Measurements from ENCODE around the gene STAT6.

STAT6 gene, protein sequence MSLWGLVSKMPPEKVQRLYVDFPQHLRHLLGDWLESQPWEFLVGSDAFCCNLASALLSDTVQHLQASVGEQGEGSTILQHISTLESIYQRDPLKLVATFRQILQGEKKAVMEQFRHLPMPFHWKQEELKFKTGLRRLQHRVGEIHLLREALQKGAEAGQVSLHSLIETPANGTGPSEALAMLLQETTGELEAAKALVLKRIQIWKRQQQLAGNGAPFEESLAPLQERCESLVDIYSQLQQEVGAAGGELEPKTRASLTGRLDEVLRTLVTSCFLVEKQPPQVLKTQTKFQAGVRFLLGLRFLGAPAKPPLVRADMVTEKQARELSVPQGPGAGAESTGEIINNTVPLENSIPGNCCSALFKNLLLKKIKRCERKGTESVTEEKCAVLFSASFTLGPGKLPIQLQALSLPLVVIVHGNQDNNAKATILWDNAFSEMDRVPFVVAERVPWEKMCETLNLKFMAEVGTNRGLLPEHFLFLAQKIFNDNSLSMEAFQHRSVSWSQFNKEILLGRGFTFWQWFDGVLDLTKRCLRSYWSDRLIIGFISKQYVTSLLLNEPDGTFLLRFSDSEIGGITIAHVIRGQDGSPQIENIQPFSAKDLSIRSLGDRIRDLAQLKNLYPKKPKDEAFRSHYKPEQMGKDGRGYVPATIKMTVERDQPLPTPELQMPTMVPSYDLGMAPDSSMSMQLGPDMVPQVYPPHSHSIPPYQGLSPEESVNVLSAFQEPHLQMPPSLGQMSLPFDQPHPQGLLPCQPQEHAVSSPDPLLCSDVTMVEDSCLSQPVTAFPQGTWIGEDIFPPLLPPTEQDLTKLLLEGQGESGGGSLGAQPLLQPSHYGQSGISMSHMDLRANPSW

DNA sequence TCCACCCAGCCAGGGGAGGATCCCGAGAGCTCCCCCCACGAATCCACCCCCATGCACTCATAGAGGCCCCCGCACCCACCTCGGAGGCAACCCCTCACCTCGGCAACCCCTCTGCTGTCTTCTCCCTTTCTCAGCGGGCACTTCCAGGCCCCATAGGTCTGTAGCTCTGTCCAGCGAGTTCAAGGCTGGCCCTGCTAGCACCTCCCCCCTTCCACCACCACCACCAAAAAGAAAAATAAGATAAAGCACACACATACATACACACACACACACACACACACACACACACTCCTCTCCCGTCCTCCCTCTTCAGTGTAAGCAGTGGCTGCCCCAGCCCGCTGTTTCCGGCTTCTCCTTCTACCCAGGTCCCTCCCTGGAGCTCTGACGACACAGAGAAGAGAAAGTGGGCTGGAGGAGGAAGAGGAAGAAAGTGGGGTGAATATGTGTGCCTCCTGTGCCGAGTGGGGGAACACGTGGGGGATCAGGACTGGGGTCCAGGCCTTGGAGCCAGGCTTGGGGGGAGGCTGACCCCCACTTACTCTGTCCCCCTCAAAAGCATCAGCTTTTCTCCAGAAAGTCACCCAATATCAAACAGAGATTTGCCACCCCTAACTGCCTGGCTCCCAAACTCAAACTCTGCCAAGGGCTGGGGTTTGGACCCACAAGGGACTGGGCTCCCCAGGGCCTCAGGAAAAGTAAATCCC, at the start of gene STAT6:
STAT6 (minus strand) TSS at position 332 of the 704 bp plus-strand sequence. CDS start 3,084 bp downstream, outside the sequence.
- peak within 1 kb of the TSS; percentile 98 for H3K4me3 ChIP-seq (ENCODE audit: low read depth, low read length)
- peak; percentile 93 for DNase-seq (ENCODE audit: low read depth)
- TF ChIP-seq, protein P1, sequence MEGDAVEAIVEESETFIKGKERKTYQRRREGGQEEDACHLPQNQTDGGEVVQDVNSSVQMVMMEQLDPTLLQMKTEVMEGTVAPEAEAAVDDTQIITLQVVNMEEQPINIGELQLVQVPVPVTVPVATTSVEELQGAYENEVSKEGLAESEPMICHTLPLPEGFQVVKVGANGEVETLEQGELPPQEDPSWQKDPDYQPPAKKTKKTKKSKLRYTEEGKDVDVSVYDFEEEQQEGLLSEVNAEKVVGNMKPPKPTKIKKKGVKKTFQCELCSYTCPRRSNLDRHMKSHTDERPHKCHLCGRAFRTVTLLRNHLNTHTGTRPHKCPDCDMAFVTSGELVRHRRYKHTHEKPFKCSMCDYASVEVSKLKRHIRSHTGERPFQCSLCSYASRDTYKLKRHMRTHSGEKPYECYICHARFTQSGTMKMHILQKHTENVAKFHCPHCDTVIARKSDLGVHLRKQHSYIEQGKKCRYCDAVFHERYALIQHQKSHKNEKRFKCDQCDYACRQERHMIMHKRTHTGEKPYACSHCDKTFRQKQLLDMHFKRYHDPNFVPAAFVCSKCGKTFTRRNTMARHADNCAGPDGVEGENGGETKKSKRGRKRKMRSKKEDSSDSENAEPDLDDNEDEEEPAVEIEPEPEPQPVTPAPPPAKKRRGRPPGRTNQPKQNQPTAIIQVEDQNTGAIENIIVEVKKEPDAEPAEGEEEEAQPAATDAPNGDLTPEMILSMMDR (IDR thresholded peaks at IDR 0.05; ENCODE audit: insufficient read depth, low read depth, low read length, missing control alignments) = no peak

DNA sequence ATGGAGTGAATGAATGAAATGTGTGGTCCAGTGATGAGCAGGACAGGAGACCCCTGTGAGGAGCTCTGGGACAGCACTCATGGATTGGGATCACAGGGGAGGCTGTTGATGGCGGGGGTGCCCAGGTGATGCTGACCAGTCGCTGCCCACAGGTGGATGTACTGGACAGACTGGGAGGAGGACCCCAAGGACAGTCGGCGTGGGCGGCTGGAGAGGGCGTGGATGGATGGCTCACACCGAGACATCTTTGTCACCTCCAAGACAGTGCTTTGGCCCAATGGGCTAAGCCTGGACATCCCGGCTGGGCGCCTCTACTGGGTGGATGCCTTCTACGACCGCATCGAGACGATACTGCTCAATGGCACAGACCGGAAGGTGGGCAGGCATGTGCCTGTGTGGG, 49.6 kb upstream of the STAT6 start:
- TF ChIP-seq, protein P1 (IDR thresholded peaks at IDR 0.05; ENCODE audit: insufficient read depth, low read depth, low read length, missing control alignments) = no peak
- no peak overlapping the region for H3K4me3 ChIP-seq (ENCODE audit: low read depth, low read length)
- DNase-seq (ENCODE audit: low read depth) = no peak

DNA sequence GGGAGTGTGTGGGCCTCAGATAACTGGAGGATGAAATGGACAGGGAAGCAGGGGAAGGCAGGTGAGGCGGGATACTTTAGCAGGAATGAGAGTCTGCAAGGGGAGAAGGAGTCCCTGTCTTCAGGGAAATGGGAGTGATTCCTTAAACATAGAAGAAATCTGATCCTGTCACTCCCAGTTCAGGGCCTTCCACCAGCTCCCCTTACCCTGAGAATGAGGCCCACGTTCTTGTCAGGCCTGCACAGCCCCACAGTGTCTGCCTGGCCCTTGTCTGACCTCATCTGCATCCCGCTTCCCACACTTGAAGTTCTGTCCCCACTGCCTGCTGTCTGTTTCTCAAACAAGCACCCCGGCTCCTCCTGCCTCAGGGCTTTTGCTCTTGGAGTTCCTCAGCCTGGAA, 48.9 kb upstream of the STAT6 start:
- TF ChIP-seq, protein P1 (IDR thresholded peaks at IDR 0.05; ENCODE audit: insufficient read depth, low read depth, low read length, missing control alignments) = no peak
- no peak overlapping the region for H3K4me3 ChIP-seq (ENCODE audit: low read depth, low read length)
- DNase-seq (ENCODE audit: low read depth) = no peak

DNA sequence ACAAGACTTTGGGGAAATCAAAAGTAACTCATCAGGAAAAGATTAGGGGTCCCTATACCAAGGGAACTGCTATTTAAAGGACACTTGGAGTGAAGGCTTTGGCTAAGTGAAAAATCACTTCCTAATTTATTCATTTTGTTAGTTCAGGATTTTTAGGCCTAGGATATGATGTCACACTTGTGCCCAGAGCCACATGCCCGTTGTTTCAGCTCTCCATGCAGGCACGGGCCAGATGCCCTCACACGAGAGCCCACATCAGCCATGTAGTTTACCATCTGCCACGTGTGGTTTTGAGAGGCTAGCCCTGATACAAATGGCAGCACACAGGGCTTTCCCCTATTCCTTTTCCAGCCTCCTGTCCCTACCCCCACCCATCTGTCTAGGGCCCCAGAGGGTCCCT, 48.1 kb upstream of the STAT6 start:
- no peak overlapping the region for H3K4me3 ChIP-seq (ENCODE audit: low read depth, low read length)
- no peak for DNase-seq (ENCODE audit: low read depth)
- TF ChIP-seq, protein P1 (IDR thresholded peaks at IDR 0.05; ENCODE audit: insufficient read depth, low read depth, low read length, missing control alignments) = no peak

DNA sequence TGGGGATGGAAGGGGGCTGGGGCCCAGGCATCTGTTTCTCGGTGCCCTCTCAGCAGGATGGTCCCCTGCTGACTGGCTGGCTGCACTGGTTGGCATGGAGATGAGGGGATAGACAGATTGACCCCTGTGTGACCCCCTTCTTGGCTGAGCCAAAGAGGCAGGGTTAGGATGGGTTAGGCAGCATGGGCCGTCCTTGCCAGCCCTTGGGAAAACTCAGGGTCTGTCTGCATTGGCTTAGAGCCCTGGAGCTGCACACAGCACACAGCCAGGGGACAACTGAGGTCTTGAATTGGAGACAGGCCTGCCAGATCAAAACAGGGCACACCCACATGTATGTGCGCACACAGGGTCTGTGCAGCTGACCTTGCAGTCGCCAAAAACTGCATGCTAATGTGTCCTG, 47.5 kb upstream of the STAT6 start:
- TF ChIP-seq, protein P1 (IDR thresholded peaks at IDR 0.05; ENCODE audit: insufficient read depth, low read depth, low read length, missing control alignments) = no peak
- no peak overlapping the region for H3K4me3 ChIP-seq (ENCODE audit: low read depth, low read length)
- DNase-seq (ENCODE audit: low read depth) = no peak

DNA sequence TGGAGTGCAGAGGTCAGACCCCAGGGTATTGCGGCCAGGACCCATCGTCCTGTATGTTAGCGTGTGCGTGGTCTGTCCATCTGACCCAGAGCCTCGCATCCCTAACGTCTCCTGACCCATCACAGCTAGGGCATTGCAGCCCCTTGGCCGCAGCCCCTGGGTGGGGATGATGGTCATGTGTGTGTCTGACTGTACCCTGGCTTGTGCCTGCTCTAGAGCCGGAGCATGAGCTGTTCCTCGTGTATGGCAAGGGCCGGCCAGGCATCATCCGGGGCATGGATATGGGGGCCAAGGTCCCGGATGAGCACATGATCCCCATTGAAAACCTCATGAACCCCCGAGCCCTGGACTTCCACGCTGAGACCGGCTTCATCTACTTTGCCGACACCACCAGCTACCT, 47.0 kb upstream of the STAT6 start:
- no peak for DNase-seq (ENCODE audit: low read depth)
- no peak overlapping the region for H3K4me3 ChIP-seq (ENCODE audit: low read depth, low read length)
- TF ChIP-seq, protein P1 (IDR thresholded peaks at IDR 0.05; ENCODE audit: insufficient read depth, low read depth, low read length, missing control alignments) = no peak

Data from GM12865 (cell line).